HAP-1 (cell line): ENCODE measurements around the gene PRKCE.

Source experiments
- DNase-seq, 2 experiments: peaks; one replicate each; pipeline ENCODE4 v3.0.0-alpha.2; 2016 to 2020; ENCODE audit warnings: low spot score in 2 of 2
- H3K27me3 ChIP-seq: fragments of 250-450 bp; sonication (Bioruptor Pico); 2 replicates; pipeline ENCODE4 v1.5.1; 2020; ENCODE audit warnings: low read depth, mild to moderate bottlenecking, moderate library complexity
- H3K36me3 ChIP-seq: fragments of 250-450 bp; sonication (Bioruptor Pico); replicated peaks from 2 replicates; pipeline ENCODE4 v1.5.1; 2020; ENCODE audit warnings: mild to moderate bottlenecking
- H3K4me1 ChIP-seq: fragments of 250-450 bp; sonication (Bioruptor Pico); 2 replicates; pipeline ENCODE4 v1.5.1; 2020; ENCODE audit warnings: mild to moderate bottlenecking
- H3K4me3 ChIP-seq: fragments of 250-450 bp; sonication (Bioruptor Pico); 2 replicates; pipeline ENCODE4 v1.5.1; 2020; ENCODE audit warnings: mild to moderate bottlenecking, moderate library complexity
- H3K9me3 ChIP-seq: fragments of 250-450 bp; sonication (Bioruptor Pico); 2 replicates; pipeline ENCODE4 v1.5.1; 2020; ENCODE audit warnings: mild to moderate bottlenecking, moderate library complexity
- in situ Hi-C: fragments of 300-500 bp; cut with MboI; formaldehyde crosslinking; loops from 3 replicates; pipeline ENCODE4 v1.14.3; 2020; ENCODE audit warnings: low sequenced_read_pairs, inconsistent platforms, mixed read lengths

The PRKCE gene

GRCh38 chr2:46047290-46047689 is 395.8 kb downstream of the PRKCE start:
- H3K4me1 ChIP-seq: no peaks in the 10 kb centered on the region
- H3K4me3 ChIP-seq: no peak overlapping the region
- no peak for DNase-seq
- no peaks in the 10 kb centered on the region for H3K27me3 ChIP-seq
- no peaks in the 10 kb centered on the region for H3K36me3 ChIP-seq
- in situ Hi-C loops: no loop called here
- no peaks in the 10 kb centered on the region for H3K9me3 ChIP-seq

DNA sequence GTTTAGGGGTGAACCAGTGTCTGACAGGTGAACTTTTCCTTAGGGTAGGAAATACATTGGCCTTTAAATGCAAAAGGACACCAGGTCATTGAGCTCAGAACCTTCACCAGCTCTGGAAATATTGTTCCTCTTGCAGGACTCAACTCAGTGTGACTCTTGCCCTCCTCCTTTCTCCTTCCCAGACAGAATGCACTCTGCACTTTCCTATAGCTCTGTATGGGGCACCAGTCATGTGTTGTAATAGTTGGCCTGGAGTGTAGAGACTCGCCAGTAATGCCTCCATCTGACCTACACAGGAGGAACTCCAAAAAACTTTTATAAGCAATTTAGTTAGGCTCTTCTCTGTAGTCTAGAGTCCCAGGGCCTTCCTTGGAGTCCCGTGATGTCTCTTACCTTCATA is 397.2 kb downstream of the PRKCE start:
- in situ Hi-C loops: no loop called here

GRCh38 chr2:46050027-46050426 is 398.6 kb downstream of the PRKCE start:
- no peak for DNase-seq
- Histone ChIP-seq H3K36me3 (no peaks in the 10 kb centered on the region), H3K4me1 (no peaks in the 10 kb centered on the region), H3K27me3 (no peaks in the 10 kb centered on the region), H3K9me3 (no peaks in the 10 kb centered on the region), H3K4me3 (no peak overlapping the region)
- in situ Hi-C loops: loop anchor here (25.0 kb wide), 1 partner anchor 312 kb away; no protein-coding TSS in a partner anchor

More for the DNA sequence above, 397.2 kb downstream of the PRKCE start:
- Histone ChIP-seq H3K36me3 (no peaks in the 10 kb centered on the region), H3K9me3 (no peaks in the 10 kb centered on the region), H3K4me1 (no peaks in the 10 kb centered on the region), H3K27me3 (no peaks in the 10 kb centered on the region), H3K4me3 (no peak overlapping the region)
- no peak for DNase-seq

- no peak for DNase-seq
- no peaks in the 10 kb centered on the region for H3K27me3 ChIP-seq
- no peak overlapping the region for H3K4me3 ChIP-seq
- H3K4me1 ChIP-seq: no peaks in the 10 kb centered on the region
- in situ Hi-C loops: loop anchor here (25.0 kb wide), 1 partner anchor 312 kb away; no protein-coding TSS in a partner anchor
- H3K36me3 ChIP-seq: no peaks in the 10 kb centered on the region
- H3K9me3 ChIP-seq: no peaks in the 10 kb centered on the region
Observed at GRCh38 chr2:46050489-46050888, 399.0 kb downstream of the PRKCE start.

- Histone ChIP-seq H3K9me3 (no peaks in the 10 kb centered on the region), H3K4me3 (no peak overlapping the region), H3K4me1 (no peaks in the 10 kb centered on the region), H3K27me3 (no peaks in the 10 kb centered on the region), H3K36me3 (no peaks in the 10 kb centered on the region)
- no peak for DNase-seq
- in situ Hi-C loops: loop anchor here (25.0 kb wide), 1 partner anchor 311 kb away; no protein-coding TSS in a partner anchor
Observed at GRCh38 chr2:46051085-46051484, 399.6 kb downstream of the PRKCE start.

GRCh38 chr2:46053564-46053963 is 402.1 kb downstream of the PRKCE start:
- H3K36me3 ChIP-seq: no peaks in the 10 kb centered on the region
- DNase-seq: no peak
- H3K4me1 ChIP-seq: no peaks in the 10 kb centered on the region
- H3K9me3 ChIP-seq: no peaks in the 10 kb centered on the region
- H3K4me3 ChIP-seq: no peak overlapping the region
- in situ Hi-C loops: loop anchor here (25.0 kb wide), 1 partner anchor 309 kb away; no protein-coding TSS in a partner anchor
- H3K27me3 ChIP-seq: no peaks in the 10 kb centered on the region

DNA sequence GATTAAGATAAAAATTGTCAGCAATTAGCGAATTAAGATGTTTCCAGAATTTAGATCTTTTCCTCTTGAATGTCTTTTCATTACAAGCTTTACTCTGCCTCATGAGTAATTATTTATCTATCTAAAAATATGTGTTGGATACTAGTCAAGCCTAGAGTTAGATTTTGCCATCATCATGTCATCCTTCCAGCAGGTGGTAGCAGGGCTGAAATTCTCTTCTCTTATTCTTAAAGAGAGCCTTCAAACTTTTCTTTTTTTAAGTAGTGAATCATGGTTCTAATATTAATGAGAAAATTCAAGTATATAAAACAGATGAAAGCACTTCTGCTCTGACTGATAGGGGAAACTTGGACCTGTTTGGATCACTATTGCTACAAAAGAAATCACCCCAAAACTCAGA is 405.1 kb downstream of the PRKCE start:
- H3K36me3 ChIP-seq: no peaks in the 10 kb centered on the region
- H3K4me3 ChIP-seq: no peak overlapping the region
- no peaks in the 10 kb centered on the region for H3K4me1 ChIP-seq
- no peaks in the 10 kb centered on the region for H3K27me3 ChIP-seq
- DNase-seq: no peak
- in situ Hi-C loops: loop anchor here (25.0 kb wide), 1 partner anchor 306 kb away; no protein-coding TSS in a partner anchor
- H3K9me3 ChIP-seq: no peaks in the 10 kb centered on the region

DNA sequence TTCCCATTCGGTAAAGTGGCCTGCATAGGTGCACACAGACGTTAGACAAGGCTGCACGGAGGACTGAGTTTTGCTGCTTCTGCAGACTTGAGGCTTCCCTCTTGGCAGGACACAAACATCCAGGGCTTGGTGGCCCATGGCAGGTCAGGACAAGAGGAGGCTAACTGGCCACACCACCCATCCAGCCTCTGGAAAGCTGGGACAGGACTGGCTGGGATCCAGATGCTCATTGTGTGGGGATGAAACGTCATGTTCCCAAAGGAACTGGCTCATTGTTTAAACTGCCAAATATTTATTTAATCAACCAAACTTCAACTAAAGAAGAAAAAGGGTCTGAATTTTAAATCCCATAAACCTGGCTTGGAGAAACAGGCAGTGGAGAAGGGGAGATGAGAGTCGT is 406.7 kb downstream of the PRKCE start:
- no peaks in the 10 kb centered on the region for H3K9me3 ChIP-seq
- H3K4me1 ChIP-seq: no peaks in the 10 kb centered on the region
- in situ Hi-C loops: loop anchor here (25.0 kb wide), 1 partner anchor 304 kb away; no protein-coding TSS in a partner anchor
- H3K36me3 ChIP-seq: no peaks in the 10 kb centered on the region
- no peak for DNase-seq
- H3K4me3 ChIP-seq: no peak overlapping the region
- H3K27me3 ChIP-seq: no peaks in the 10 kb centered on the region

DNA sequence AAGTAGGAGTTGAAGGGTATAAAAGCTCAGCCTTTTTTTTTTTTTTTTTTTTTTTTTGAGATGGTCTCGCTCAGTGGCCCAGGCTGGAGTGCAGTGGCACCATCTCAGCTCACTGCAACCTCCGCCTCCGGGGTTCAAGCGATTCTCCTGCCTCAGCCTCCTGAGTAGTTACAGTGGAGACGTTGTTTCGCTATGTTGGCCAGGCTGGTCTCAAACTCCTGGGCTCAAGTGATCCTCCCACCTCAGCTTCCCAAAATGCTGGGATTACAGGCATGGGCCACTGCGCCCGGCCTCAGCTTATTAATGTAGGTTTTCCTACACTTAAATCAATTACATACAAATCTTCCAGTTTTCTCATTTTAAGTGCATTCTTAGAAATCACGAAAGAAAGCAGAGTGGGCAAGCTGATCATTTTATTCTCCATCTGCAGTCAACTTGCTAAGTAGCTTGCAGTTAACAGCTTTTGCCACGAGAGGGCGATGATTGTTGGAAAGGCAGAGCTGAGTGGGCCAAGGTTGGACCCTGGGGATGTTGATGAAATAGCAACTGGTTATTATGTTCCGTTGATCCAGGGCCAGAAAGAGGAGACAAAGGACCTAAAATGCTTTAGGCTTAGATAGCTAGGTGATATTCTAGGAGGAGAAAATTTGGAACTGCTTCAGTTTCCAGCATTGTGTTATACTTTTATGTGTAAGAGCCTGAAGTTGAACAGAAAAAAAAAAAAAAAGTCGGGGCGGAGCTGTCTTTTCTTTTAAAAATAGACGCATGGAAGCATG is 411.4 kb downstream of the PRKCE start:
- in situ Hi-C loops: loop anchor here (25.0 kb wide), 1 partner anchor 299 kb away; no protein-coding TSS in a partner anchor
- H3K9me3 ChIP-seq: no peaks in the 10 kb centered on the region
- H3K36me3 ChIP-seq: no peaks in the 10 kb centered on the region
- no peaks in the 10 kb centered on the region for H3K27me3 ChIP-seq
- peak; percentile 57 to 86 for DNase-seq
- peaks cover 2% of the 10 kb centered on the region for H3K4me1 ChIP-seq
- H3K4me3 ChIP-seq: no peak overlapping the region

- Histone ChIP-seq H3K27me3 (no peaks in the 10 kb centered on the region), H3K9me3 (no peaks in the 10 kb centered on the region), H3K36me3 (no peaks in the 10 kb centered on the region), H3K4me1 (peaks cover 8% of the 10 kb centered on the region), H3K4me3 (no peak overlapping the region)
- DNase-seq: no peak
- in situ Hi-C loops: loop anchor here (25.0 kb wide), 1 partner anchor 298 kb away; no protein-coding TSS in a partner anchor
Observed at GRCh38 chr2:46064396-46064795, 412.9 kb downstream of the PRKCE start.

DNA sequence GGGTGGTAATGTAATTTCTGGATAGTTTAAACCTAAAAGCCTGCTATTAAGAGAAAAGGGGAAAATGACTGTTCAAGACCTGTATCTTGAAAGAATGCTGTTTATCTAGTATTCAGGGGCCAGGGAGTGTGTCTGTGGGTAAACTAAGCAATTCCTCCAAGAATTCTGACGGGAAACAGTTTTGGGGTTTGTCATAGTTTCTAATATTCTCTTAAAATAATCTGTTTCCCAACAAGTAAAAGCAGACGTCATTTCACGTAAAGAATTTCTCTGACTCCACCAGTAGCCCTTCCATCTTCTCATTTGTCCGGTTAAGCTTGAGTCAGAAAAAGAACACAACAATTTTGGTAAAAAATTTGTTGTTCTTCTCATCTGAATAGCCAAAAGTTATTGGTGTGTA is 413.7 kb downstream of the PRKCE start:
- Histone ChIP-seq H3K36me3 (no peaks in the 10 kb centered on the region), H3K4me1 (peaks cover 8% of the 10 kb centered on the region), H3K27me3 (no peaks in the 10 kb centered on the region), H3K9me3 (no peaks in the 10 kb centered on the region), H3K4me3 (no peak overlapping the region)
- in situ Hi-C loops: loop anchor here (25.0 kb wide), 1 partner anchor 297 kb away; no protein-coding TSS in a partner anchor
- no peak for DNase-seq

- H3K4me1 ChIP-seq: peaks cover 8% of the 10 kb centered on the region
- no peaks in the 10 kb centered on the region for H3K9me3 ChIP-seq
- no peaks in the 10 kb centered on the region for H3K36me3 ChIP-seq
- in situ Hi-C loops: loop anchor here (25.0 kb wide), 1 partner anchor 296 kb away; no protein-coding TSS in a partner anchor
- no peaks in the 10 kb centered on the region for H3K27me3 ChIP-seq
- no peak for DNase-seq
- H3K4me3 ChIP-seq: no peak overlapping the region
Observed at GRCh38 chr2:46066116-46066515, 414.6 kb downstream of the PRKCE start.

- Histone ChIP-seq H3K27me3 (no peaks in the 10 kb centered on the region), H3K4me3 (no peak overlapping the region), H3K4me1 (peaks cover 8% of the 10 kb centered on the region), H3K36me3 (no peaks in the 10 kb centered on the region), H3K9me3 (no peaks in the 10 kb centered on the region)
- in situ Hi-C loops: loop anchor here (25.0 kb wide), 1 partner anchor 296 kb away; no protein-coding TSS in a partner anchor
- DNase-seq: no peak
Observed at GRCh38 chr2:46066601-46067000, 415.1 kb downstream of the PRKCE start.

DNA sequence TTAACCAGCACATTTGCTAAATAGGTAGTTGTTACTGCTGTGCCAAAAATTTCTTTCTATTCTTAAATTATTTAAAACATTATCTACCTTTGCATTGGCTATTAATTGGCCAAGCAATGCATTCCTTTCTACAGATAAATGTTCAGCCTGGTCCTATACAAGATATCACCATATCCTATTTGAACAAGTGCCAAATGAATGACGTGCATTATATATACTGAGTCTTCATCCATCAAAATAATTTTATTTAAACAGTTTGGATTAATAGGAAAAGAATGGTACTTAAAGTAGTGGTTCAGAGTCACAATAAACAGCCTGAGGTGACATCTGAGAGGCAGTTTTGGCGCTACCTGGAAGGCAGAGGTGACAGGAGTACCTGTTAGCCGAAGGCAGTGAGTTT is 415.6 kb downstream of the PRKCE start:
- Histone ChIP-seq H3K36me3 (no peaks in the 10 kb centered on the region), H3K27me3 (no peaks in the 10 kb centered on the region), H3K4me1 (peaks cover 8% of the 10 kb centered on the region), H3K9me3 (no peaks in the 10 kb centered on the region), H3K4me3 (no peak overlapping the region)
- no peak for DNase-seq
- in situ Hi-C loops: loop anchor here (25.0 kb wide), 1 partner anchor 295 kb away; no protein-coding TSS in a partner anchor
